HepG2 (cell line): ENCODE data around the gene CLIC5.

Experiments
- FOXJ3 ChIP-seq: sonication (generic); formaldehyde crosslinking; IDR thresholded peaks from 2 replicates; pipeline ENCODE4 v1.4.0; 2020; ENCODE audit warnings: missing genetic modification reagents, mild to moderate bottlenecking, borderline replicate concordance
- ZBTB7A ChIP-seq: sonication (generic); formaldehyde crosslinking; IDR thresholded peaks from 2 replicates; pipeline ENCODE4 v1.8.0; 2022; ENCODE audit warnings: mild to moderate bottlenecking, missing genetic modification reagents
- ZNF660 ChIP-seq: sonication (generic); formaldehyde crosslinking; IDR thresholded peaks from 2 replicates; pipeline ENCODE4 v1.5.1; 2020; ENCODE audit warnings: mild to moderate bottlenecking, low read depth, missing genetic modification reagents, borderline replicate concordance
- TF ChIP-seq, protein P1 (sequence below): sonication (generic); formaldehyde crosslinking; IDR thresholded peaks from 2 replicates; pipeline ENCODE4 v1.4.0; 2020; ENCODE audit warnings: missing genetic modification reagents
- TF ChIP-seq, protein P2 (sequence below): sonication (generic); formaldehyde crosslinking; IDR thresholded peaks from 2 replicates; pipeline ENCODE4 v1.4.0; 2020; ENCODE audit warnings: missing genetic modification reagents, mild to moderate bottlenecking, borderline replicate concordance
- TF ChIP-seq, protein P3 (sequence below): sonication (generic); formaldehyde crosslinking; IDR thresholded peaks from 2 replicates; pipeline ENCODE4 v1.4.0; 2020; ENCODE audit warnings: missing genetic modification reagents
- TF ChIP-seq, protein P4 (sequence below): sonication (generic); formaldehyde crosslinking; IDR thresholded peaks from 2 replicates; pipeline ENCODE4 v1.4.0; 2020; ENCODE audit warnings: missing genetic modification reagents

- no peak for TF ChIP-seq ZBTB7A (CRISPR knock-in tag)
- TF ChIP-seq, protein P1, sequence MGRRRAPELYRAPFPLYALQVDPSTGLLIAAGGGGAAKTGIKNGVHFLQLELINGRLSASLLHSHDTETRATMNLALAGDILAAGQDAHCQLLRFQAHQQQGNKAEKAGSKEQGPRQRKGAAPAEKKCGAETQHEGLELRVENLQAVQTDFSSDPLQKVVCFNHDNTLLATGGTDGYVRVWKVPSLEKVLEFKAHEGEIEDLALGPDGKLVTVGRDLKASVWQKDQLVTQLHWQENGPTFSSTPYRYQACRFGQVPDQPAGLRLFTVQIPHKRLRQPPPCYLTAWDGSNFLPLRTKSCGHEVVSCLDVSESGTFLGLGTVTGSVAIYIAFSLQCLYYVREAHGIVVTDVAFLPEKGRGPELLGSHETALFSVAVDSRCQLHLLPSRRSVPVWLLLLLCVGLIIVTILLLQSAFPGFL (CRISPR knock-in tag) = no peak
- TF ChIP-seq, protein P2, sequence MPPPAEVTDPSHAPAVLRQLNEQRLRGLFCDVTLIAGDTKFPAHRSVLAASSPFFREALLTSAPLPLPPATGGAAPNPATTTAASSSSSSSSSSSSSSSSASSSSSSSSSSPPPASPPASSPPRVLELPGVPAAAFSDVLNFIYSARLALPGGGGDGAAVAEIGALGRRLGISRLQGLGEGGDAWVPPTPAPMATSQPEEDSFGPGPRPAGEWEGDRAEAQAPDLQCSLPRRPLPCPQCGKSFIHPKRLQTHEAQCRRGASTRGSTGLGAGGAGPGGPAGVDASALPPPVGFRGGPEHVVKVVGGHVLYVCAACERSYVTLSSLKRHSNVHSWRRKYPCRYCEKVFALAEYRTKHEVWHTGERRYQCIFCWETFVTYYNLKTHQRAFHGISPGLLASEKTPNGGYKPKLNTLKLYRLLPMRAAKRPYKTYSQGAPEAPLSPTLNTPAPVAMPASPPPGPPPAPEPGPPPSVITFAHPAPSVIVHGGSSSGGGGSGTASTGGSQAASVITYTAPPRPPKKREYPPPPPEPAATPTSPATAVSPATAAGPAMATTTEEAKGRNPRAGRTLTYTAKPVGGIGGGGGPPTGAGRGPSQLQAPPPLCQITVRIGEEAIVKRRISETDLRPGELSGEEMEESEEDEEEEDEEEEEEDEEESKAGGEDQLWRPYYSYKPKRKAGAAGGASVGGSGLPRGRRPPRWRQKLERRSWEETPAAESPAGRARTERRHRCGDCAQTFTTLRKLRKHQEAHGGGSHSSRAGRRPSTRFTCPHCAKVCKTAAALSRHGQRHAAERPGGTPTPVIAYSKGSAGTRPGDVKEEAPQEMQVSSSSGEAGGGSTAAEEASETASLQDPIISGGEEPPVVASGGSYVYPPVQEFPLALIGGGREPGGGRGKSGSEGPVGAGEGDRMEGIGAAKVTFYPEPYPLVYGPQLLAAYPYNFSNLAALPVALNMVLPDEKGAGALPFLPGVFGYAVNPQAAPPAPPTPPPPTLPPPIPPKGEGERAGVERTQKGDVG (CRISPR knock-in tag) = no peak
- TF ChIP-seq ZNF660 (CRISPR knock-in tag) = no peak
- TF ChIP-seq, protein P3, sequence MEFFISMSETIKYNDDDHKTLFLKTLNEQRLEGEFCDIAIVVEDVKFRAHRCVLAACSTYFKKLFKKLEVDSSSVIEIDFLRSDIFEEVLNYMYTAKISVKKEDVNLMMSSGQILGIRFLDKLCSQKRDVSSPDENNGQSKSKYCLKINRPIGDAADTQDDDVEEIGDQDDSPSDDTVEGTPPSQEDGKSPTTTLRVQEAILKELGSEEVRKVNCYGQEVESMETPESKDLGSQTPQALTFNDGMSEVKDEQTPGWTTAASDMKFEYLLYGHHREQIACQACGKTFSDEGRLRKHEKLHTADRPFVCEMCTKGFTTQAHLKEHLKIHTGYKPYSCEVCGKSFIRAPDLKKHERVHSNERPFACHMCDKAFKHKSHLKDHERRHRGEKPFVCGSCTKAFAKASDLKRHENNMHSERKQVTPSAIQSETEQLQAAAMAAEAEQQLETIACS (CRISPR knock-in tag) = no peak
- TF ChIP-seq FOXJ3 (CRISPR knock-in tag) = no peak
- TF ChIP-seq, protein P4, sequence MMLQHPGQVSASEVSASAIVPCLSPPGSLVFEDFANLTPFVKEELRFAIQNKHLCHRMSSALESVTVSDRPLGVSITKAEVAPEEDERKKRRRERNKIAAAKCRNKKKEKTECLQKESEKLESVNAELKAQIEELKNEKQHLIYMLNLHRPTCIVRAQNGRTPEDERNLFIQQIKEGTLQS (CRISPR knock-in tag) = no peak
Observed at GRCh38 chr6:45836984-45837383, 178.7 kb downstream of the CLIC5 start.
